OCI-LY7 (cell line): ENCODE data around the gene ARID5A.

ENCODE experiments used
- EZH2phosphoT487 ChIP-seq: fragments of 200-600 bp; sonication (generic); IDR thresholded peaks from 2 replicates; pipeline ENCODE4 v1.6.1; 2018; ENCODE audit warnings: low read depth, borderline replicate concordance, mild to moderate bottlenecking, mixed run types, antibody characterized with exemption, low read length, moderate library complexity, mixed read lengths
- TF ChIP-seq, protein P1 (sequence below): fragments of 200-600 bp; sonication (generic); conservative IDR thresholded peaks from 2 replicates; pipeline ENCODE4 v1.5.1; 2014; ENCODE audit warnings: mild to moderate bottlenecking, antibody characterized with exemption, low read length, moderate library complexity, mixed read lengths

DNA sequence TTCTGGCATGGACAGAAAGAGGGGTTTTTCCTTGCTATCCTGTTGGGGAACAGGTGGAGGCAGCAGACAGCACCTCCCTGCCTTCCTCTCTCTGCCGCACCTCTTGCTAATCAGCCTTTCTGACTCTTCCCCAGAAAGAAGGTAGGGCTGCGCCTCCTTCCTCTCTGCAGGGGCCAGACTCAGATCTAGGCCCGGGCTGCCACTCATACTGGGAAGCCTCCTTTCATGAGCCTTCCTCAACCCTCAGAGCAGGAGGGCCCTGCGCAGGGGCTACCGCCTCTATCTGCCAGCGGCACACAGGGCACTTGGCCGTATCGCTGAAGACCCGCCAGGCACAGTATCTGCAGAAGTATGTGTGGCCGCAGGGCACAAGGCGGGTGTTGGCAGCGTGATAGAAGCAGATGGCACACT, 38.5 kb upstream of the ARID5A start:
- TF ChIP-seq, protein P1, sequence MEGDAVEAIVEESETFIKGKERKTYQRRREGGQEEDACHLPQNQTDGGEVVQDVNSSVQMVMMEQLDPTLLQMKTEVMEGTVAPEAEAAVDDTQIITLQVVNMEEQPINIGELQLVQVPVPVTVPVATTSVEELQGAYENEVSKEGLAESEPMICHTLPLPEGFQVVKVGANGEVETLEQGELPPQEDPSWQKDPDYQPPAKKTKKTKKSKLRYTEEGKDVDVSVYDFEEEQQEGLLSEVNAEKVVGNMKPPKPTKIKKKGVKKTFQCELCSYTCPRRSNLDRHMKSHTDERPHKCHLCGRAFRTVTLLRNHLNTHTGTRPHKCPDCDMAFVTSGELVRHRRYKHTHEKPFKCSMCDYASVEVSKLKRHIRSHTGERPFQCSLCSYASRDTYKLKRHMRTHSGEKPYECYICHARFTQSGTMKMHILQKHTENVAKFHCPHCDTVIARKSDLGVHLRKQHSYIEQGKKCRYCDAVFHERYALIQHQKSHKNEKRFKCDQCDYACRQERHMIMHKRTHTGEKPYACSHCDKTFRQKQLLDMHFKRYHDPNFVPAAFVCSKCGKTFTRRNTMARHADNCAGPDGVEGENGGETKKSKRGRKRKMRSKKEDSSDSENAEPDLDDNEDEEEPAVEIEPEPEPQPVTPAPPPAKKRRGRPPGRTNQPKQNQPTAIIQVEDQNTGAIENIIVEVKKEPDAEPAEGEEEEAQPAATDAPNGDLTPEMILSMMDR: no peak
- TF ChIP-seq EZH2phosphoT487: no peak
